Transverse colon (tissue), 4 donors: Measurements from ENCODE around the gene COX7A2.

ENCODE experiments used
- POLR2A ChIP-seq: fragments of 450-650 bp; IDR thresholded peaks from one replicate; pipeline ENCODE4 v1.6.1; 2016; ENCODE audit warnings: antibody characterized with exemption, mild to moderate bottlenecking, moderate library complexity
- POLR2AphosphoS5 ChIP-seq, 3 donors: sonication (generic); formaldehyde crosslinking; IDR thresholded peaks; one replicate each; pipeline ENCODE4 v1.6.1; 2016; ENCODE audit warnings: antibody characterized with exemption in 3 of 3
- TF ChIP-seq, protein P1 (sequence below), 5 experiments: fragments of 200-600 bp in 3 of 5; fragments of 450-650 bp in 2 of 5; sonication (generic) in 3 of 5; IDR thresholded peaks; 1 replicate in 2 of 5; 2 replicates in 3 of 5; pipeline ENCODE4 v1.5.1; 2016 to 2017; ENCODE audit warnings: antibody characterized with exemption in 5 of 5, inconsistent platforms in 3 of 5, mild to moderate bottlenecking in 2 of 5, moderate library complexity in 1 of 5

DNA sequence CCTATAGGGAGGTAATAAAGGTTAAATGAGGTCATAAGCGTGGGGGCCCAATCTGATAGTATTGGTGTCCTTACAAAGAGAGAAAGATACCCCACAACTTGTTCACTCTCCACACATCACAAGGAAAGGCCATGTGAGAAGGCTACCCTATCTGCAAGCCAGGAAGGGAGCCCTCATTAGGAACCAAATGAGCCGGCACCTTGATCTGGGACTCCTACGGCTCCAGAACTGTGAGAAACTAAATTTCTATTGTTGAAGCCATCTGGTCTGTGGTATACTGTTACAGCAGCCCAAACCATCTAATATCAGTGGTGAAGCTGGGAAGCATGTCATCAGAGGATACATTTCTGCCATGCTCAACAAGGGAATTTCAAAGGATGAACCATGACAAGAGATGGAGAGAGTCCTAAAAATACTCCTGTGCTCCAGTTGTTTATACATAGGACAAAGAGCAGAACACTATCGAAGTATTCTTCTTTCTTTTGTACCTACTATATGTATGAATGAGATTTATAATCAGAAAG is 10.4 kb downstream of the COX7A2 start:
- TF ChIP-seq, protein P1, sequence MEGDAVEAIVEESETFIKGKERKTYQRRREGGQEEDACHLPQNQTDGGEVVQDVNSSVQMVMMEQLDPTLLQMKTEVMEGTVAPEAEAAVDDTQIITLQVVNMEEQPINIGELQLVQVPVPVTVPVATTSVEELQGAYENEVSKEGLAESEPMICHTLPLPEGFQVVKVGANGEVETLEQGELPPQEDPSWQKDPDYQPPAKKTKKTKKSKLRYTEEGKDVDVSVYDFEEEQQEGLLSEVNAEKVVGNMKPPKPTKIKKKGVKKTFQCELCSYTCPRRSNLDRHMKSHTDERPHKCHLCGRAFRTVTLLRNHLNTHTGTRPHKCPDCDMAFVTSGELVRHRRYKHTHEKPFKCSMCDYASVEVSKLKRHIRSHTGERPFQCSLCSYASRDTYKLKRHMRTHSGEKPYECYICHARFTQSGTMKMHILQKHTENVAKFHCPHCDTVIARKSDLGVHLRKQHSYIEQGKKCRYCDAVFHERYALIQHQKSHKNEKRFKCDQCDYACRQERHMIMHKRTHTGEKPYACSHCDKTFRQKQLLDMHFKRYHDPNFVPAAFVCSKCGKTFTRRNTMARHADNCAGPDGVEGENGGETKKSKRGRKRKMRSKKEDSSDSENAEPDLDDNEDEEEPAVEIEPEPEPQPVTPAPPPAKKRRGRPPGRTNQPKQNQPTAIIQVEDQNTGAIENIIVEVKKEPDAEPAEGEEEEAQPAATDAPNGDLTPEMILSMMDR (IDR thresholded peaks at IDR 0.05) = no peak
- no peak for TF ChIP-seq POLR2A
- TF ChIP-seq POLR2AphosphoS5 (IDR thresholded peaks at IDR 0.05) = no peak
